Body of pancreas (tissue), 4 donors: ENCODE results near the gene ZAP70.

Experiments used
- CTCF ChIP-seq, 7 experiments: fragments of 450-650 bp in 4 of 7; fragments of 200-600 bp in 3 of 7; sonication (generic) in 3 of 7; IDR thresholded peaks; one replicate each; pipeline ENCODE4 v1.5.1; 2016 to 2019; ENCODE audit warnings: antibody characterized with exemption in 7 of 7
- POLR2A ChIP-seq, 3 donors: fragments of 450-650 bp; IDR thresholded peaks; one replicate each; pipeline ENCODE4 v1.6.1; 2016; ENCODE audit warnings: antibody characterized with exemption in 3 of 3, mild to moderate bottlenecking in 2 of 3

GRCh38 chr2:97677480-97677879, 35.9 kb upstream of the ZAP70 start:
- TF ChIP-seq CTCF (IDR thresholded peaks at IDR 0.05) (no peak), POLR2A (IDR thresholded peaks at IDR 0.05) (no peak)
